Measurements from ENCODE around the gene ETF1. TPM values are rescaled to one million over a fixed set of nuclear protein-coding genes. Genes with fewer than 3 reads are reported as not detected.

ETF1 gene
- total RNA-seq, 2 donors from 2014 or later, result 24.9 to 36.6 TPM

GRCh38 chr5:138557677-138558076 lies 14.6 kb upstream of the ETF1 start:
- Histone ChIP-seq H3K27me3 (no peaks in the 10 kb centered on the region), H3K4me1 (no peaks in the 10 kb centered on the region), H3K4me3 (no peak overlapping the region), H3K9me3 (no peaks in the 10 kb centered on the region), H3K27ac (no peak overlapping the region), H3K36me3 (replicated peaks in 1 of 2; ENCODE audit: insufficient read depth in 1 of 2, low read depth in 2 of 2) (peaks cover 11 to 38% of the 10 kb centered on the region in 2 donors)
- ATAC-seq, result no peak
- WGBS, 2 donors, result 58 to 73% methylated on average over 2 of the region's 2 CpGs
- no peak for DNase-seq
- TF ChIP-seq, protein P1, sequence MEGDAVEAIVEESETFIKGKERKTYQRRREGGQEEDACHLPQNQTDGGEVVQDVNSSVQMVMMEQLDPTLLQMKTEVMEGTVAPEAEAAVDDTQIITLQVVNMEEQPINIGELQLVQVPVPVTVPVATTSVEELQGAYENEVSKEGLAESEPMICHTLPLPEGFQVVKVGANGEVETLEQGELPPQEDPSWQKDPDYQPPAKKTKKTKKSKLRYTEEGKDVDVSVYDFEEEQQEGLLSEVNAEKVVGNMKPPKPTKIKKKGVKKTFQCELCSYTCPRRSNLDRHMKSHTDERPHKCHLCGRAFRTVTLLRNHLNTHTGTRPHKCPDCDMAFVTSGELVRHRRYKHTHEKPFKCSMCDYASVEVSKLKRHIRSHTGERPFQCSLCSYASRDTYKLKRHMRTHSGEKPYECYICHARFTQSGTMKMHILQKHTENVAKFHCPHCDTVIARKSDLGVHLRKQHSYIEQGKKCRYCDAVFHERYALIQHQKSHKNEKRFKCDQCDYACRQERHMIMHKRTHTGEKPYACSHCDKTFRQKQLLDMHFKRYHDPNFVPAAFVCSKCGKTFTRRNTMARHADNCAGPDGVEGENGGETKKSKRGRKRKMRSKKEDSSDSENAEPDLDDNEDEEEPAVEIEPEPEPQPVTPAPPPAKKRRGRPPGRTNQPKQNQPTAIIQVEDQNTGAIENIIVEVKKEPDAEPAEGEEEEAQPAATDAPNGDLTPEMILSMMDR (IDR thresholded peaks at IDR 0.05), result no peak
- no peak for TF ChIP-seq POLR2A (IDR thresholded peaks at IDR 0.05)
- intact Hi-C loops (cut with DNase I), result no loop called here

DNA sequence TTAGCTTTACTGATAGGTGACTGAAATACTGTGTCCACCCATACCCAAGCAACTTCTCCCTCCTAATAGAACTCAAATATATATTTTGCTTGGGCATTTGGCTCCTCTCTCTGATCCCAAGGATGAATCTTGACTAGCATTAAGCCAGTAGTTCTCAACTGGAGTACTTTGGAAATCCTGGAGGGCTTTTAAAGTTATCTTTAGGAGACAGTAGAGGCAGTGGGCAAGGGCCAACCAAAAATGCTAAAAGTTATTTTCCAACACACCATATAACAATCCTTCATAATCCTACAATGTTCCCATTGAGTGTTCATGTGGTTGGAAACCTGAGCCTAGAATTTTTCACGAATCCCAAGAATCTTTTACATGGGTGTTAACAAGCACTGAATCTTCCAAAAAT lies 11.1 kb upstream of the ETF1 start:
- Histone ChIP-seq H3K27me3 (no peaks in the 10 kb centered on the region), H3K9me3 (no peaks in the 10 kb centered on the region), H3K4me3 (no peak overlapping the region), H3K27ac (no peak overlapping the region), H3K36me3 (replicated peaks in 1 of 2; ENCODE audit: insufficient read depth in 1 of 2, low read depth in 2 of 2) (peaks cover 11 to 30% of the 10 kb centered on the region in 2 donors), H3K4me1 (no peaks in the 10 kb centered on the region)
- ATAC-seq, result no peak
- DNase-seq, result no peak
- 59 to 81% methylated on average over 1 of the region's 1 CpG for WGBS, 2 donors
- intact Hi-C loops (cut with DNase I), result no loop called here
- TF ChIP-seq, protein P1 (IDR thresholded peaks at IDR 0.05), result no peak
- no peak for TF ChIP-seq POLR2A (IDR thresholded peaks at IDR 0.05)

GRCh38 chr5:138553437-138554095 lies 10.5 kb upstream of the ETF1 start:
- H3K4me3 ChIP-seq, result no peak overlapping the region
- WGBS, 2 donors, result 73 to 83% methylated on average over 5 of the region's 5 CpGs
- intact Hi-C loops (cut with DNase I), result no loop called here
- no peak overlapping the region for H3K27ac ChIP-seq
- peaks cover 11 to 25% of the 10 kb centered on the region in 2 donors for H3K36me3 ChIP-seq (replicated peaks in 1 of 2; ENCODE audit: insufficient read depth in 1 of 2, low read depth in 2 of 2)
- peaks cover 3% of the 10 kb centered on the region for H3K4me1 ChIP-seq
- DNase-seq, result no peak
- H3K9me3 ChIP-seq, result no peaks in the 10 kb centered on the region
- ATAC-seq, result no peak
- TF ChIP-seq POLR2A (IDR thresholded peaks at IDR 0.05), result no peak
- TF ChIP-seq, protein P1 (IDR thresholded peaks at IDR 0.05), result no peak
- no peaks in the 10 kb centered on the region for H3K27me3 ChIP-seq

DNA sequence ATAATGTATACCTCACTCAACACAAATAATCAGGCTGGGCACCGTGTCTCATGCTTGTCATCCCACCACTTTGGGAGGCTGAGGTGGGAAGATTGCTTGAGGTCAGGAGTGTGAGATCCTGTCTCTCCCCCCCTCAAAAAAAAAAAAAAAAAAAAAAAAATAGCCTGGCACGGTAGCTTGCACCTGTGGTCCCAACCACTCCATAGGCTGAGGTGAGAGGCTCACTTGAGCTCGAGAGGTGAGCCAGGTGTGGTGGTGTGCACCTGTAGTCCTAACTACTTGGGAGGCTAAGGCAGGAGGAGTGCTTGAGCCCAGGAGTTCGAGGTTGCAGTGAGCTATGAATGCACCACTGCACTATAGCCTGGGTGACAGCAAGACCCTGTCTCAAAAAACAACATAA lies 9.6 kb upstream of the ETF1 start:
- Histone ChIP-seq H3K36me3 (replicated peaks in 1 of 2; ENCODE audit: insufficient read depth in 1 of 2, low read depth in 2 of 2) (peaks cover 10 to 16% of the 10 kb centered on the region in 2 donors), H3K27ac (no peak overlapping the region), H3K27me3 (no peaks in the 10 kb centered on the region), H3K9me3 (no peaks in the 10 kb centered on the region), H3K4me3 (no peak overlapping the region), H3K4me1 (peaks cover 11% of the 10 kb centered on the region)
- TF ChIP-seq, protein P1 (IDR thresholded peaks at IDR 0.05), result no peak
- no peak for TF ChIP-seq POLR2A (IDR thresholded peaks at IDR 0.05)
- DNase-seq (no peak), ATAC-seq (no peak)
- intact Hi-C loops (cut with DNase I), result no loop called here
- 75 to 78% methylated on average over 4 of the region's 4 CpGs for WGBS, 2 donors

DNA sequence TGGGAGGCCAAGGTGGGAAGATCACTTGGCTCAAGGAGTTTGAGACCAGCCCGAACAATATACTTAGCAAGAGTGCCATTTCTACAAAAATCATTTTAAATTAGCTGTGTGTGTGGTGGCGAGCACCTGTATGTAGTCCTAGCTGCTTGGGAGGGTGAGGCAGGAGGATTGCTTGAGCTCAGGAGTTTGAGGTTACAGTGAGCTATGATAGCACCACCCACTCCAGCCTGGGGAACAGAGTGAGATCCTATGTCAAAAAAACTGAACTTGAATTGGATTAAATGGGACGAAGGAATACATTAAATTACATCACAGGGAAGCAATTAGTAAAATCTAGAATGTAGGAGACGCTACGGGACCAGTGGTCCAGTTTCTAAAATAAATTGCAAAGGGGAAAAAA lies 6.4 kb upstream of the ETF1 start:
- DNase-seq (no peak), ATAC-seq (no peak)
- Histone ChIP-seq H3K27me3 (no peaks in the 10 kb centered on the region), H3K27ac (no peak overlapping the region), H3K4me1 (peaks cover 42% of the 10 kb centered on the region), H3K36me3 (replicated peaks in 1 of 2; ENCODE audit: insufficient read depth in 1 of 2, low read depth in 2 of 2) (peaks cover 0 to 2% of the 10 kb centered on the region in 2 donors), H3K4me3 (no peak overlapping the region), H3K9me3 (no peaks in the 10 kb centered on the region)
- TF ChIP-seq, protein P1 (IDR thresholded peaks at IDR 0.05), result no peak
- TF ChIP-seq POLR2A (IDR thresholded peaks at IDR 0.05), result no peak
- 94 to 96% methylated on average over 5 of the region's 5 CpGs for WGBS, 2 donors
- intact Hi-C loops (cut with DNase I), result loop anchor here (10.0 kb wide), 1 partner anchor 95 kb away; no protein-coding TSS in a partner anchor
